ENCODE results near the gene FAM83C.

DNA sequence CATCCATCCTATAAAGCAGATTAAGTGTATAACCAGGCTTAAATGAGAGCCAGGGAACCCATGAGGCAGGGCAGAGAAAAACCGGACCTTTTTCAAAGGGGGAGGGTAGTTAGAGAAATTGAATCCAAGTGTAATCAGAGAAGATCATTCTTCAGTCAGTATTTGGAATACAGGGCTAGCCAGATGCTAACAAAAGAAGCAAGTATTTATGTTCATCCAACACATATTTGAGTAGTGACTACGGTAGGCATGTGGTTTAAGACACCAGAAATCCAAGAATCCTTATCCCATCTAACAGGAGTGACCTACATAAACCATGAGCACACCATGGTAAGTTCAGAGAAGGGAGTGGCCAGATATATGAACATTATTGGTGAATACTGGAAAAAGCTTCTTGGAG lies 46.8 kb upstream of the FAM83C start:
- TF ChIP-seq, protein P1, sequence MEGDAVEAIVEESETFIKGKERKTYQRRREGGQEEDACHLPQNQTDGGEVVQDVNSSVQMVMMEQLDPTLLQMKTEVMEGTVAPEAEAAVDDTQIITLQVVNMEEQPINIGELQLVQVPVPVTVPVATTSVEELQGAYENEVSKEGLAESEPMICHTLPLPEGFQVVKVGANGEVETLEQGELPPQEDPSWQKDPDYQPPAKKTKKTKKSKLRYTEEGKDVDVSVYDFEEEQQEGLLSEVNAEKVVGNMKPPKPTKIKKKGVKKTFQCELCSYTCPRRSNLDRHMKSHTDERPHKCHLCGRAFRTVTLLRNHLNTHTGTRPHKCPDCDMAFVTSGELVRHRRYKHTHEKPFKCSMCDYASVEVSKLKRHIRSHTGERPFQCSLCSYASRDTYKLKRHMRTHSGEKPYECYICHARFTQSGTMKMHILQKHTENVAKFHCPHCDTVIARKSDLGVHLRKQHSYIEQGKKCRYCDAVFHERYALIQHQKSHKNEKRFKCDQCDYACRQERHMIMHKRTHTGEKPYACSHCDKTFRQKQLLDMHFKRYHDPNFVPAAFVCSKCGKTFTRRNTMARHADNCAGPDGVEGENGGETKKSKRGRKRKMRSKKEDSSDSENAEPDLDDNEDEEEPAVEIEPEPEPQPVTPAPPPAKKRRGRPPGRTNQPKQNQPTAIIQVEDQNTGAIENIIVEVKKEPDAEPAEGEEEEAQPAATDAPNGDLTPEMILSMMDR (conservative IDR thresholded peaks at IDR 0.05 in 1 of 2, IDR thresholded peaks at IDR 0.05 in 1 of 2; ENCODE audit: low read depth in 1 of 2, low read length in 2 of 2), result no peak
- TF ChIP-seq EZH2 (IDR thresholded peaks at IDR 0.05; ENCODE audit: low read length, missing control alignments), result no peak

All from fibroblast of lung (primary cell).